GM23338 (cell line): Measurements from ENCODE around the gene LGALS13. TPM values are rescaled to one million over a fixed set of nuclear protein-coding genes. Genes with fewer than 3 reads are reported as not detected.

Source experiments
- ATAC-seq: fragments of 200-7000 bp; cut with Tn5 transposase; 3 replicates; pipeline ENCODE4 v1.9.1; 2020
- DNase-seq: peaks from one replicate; pipeline ENCODE4 v3.0.0-alpha.2; 2015; ENCODE audit warnings: low spot score
- H2AFZ ChIP-seq: fragments of 200-600 bp; sonication (generic); 2 replicates; pipeline ENCODE4 v1.8.0; 2016; ENCODE audit warnings: antibody characterized with exemption, mild to moderate bottlenecking, moderate library complexity
- H3F3A ChIP-seq: fragments of 200-600 bp; sonication (generic); replicated peaks from 2 replicates; pipeline ENCODE4 v1.8.0; 2017; ENCODE audit warnings: antibody characterized with exemption, mixed run types, low read depth
- H3K27ac ChIP-seq: fragments of 200-600 bp; sonication (generic); 2 replicates; pipeline ENCODE4 v1.6.1; 2016; ENCODE audit warnings: low read depth
- H3K27me3 ChIP-seq: fragments of 200-600 bp; sonication (generic); 2 replicates; pipeline ENCODE4 v1.8.0; 2016; ENCODE audit warnings: mild to moderate bottlenecking, mixed run types, moderate library complexity; ENCODE audit not compliant: insufficient read depth
- H3K36me3 ChIP-seq: fragments of 200-600 bp; sonication (generic); 2 replicates; pipeline ENCODE4 v1.8.0; 2016; ENCODE audit warnings: mild to moderate bottlenecking; ENCODE audit not compliant: insufficient read depth
- H3K4me1 ChIP-seq: fragments of 200-600 bp; sonication (generic); 2 replicates; pipeline ENCODE4 v1.8.0; 2016; ENCODE audit warnings: mild to moderate bottlenecking, moderate library complexity; ENCODE audit not compliant: insufficient read depth
- H3K4me2 ChIP-seq: fragments of 200-600 bp; sonication (generic); 2 replicates; pipeline ENCODE4 v1.7.1; 2017; ENCODE audit warnings: mixed run types
- H3K4me3 ChIP-seq: fragments of 200-600 bp; sonication (generic); 2 replicates; pipeline ENCODE4 v1.6.1; 2016; ENCODE audit warnings: mixed run types
- H3K79me2 ChIP-seq: fragments of 200-600 bp; sonication (generic); replicated peaks from 2 replicates; pipeline ENCODE4 v1.8.0; 2017; ENCODE audit warnings: mild to moderate bottlenecking; ENCODE audit not compliant: insufficient read depth
- H3K9me2 ChIP-seq: fragments of 200-600 bp; sonication (generic); 2 replicates; pipeline ENCODE4 v1.8.0; 2017; ENCODE audit not compliant: insufficient read depth
- H4K20me1 ChIP-seq: fragments of 200-600 bp; sonication (generic); replicated peaks from 2 replicates; pipeline ENCODE4 v1.8.0; 2017; ENCODE audit warnings: mild to moderate bottlenecking; ENCODE audit not compliant: insufficient read depth
- H3K27ac Mint-ChIP-seq: 2 replicates; pipeline ENCODE4 v1.8.0; 2020; ENCODE audit warnings: inconsistent platforms, mild to moderate bottlenecking, moderate library complexity, mixed read lengths
- H3K27me3 Mint-ChIP-seq: 3 replicates; pipeline ENCODE4 v1.8.0; 2022; ENCODE audit warnings: low read depth, mild to moderate bottlenecking, moderate library complexity, mixed read lengths, inconsistent platforms; ENCODE audit not compliant: insufficient read depth, poor library complexity
- H3K36me3 Mint-ChIP-seq: 3 replicates; pipeline ENCODE4 v1.8.0; 2021; ENCODE audit warnings: low read depth, mild to moderate bottlenecking, inconsistent platforms, moderate library complexity, mixed read lengths
- H3K4me1 Mint-ChIP-seq: 3 replicates; pipeline ENCODE4 v1.8.0; 2020; ENCODE audit warnings: mild to moderate bottlenecking, inconsistent platforms, mixed read lengths
- H3K4me3 Mint-ChIP-seq: 3 replicates; pipeline ENCODE4 v1.8.0; 2021; ENCODE audit warnings: moderate library complexity, mild to moderate bottlenecking, inconsistent platforms, mixed read lengths
- H3K9me3 Mint-ChIP-seq: 3 replicates; pipeline ENCODE4 v1.8.0; 2020; ENCODE audit warnings: moderate library complexity, mild to moderate bottlenecking, inconsistent platforms, mixed read lengths
- CREB1 ChIP-seq: fragments of 250-450 bp; sonication (Bioruptor Pico); IDR thresholded peaks from 2 replicates; pipeline ENCODE4 v1.5.0; 2020; ENCODE audit warnings: low read depth, mild to moderate bottlenecking, moderate library complexity
- ETS1 ChIP-seq: IDR thresholded peaks from 2 replicates; pipeline ENCODE4 v1.6.1; 2016; ENCODE audit warnings: antibody characterized with exemption
- STAT1 ChIP-seq: IDR thresholded peaks from one replicate; pipeline ENCODE4 v1.6.1; 2016; ENCODE audit warnings: antibody characterized with exemption; ENCODE audit not compliant: unreplicated experiment
- ZNF114 ChIP-seq: fragments of 250-450 bp; sonication (Bioruptor Pico); IDR thresholded peaks from 2 replicates; pipeline ENCODE4 v1.5.0; 2020; ENCODE audit warnings: mild to moderate bottlenecking, moderate library complexity
- ZNF331 ChIP-seq: fragments of 250-450 bp; sonication (Bioruptor Pico); IDR thresholded peaks from 2 replicates; pipeline ENCODE4 v1.5.0; 2020; ENCODE audit warnings: low read depth, mild to moderate bottlenecking, moderate library complexity
- ZNF462 ChIP-seq: fragments of 250-450 bp; sonication (Bioruptor Pico); IDR thresholded peaks from 2 replicates; pipeline ENCODE4 v1.5.0; 2020; ENCODE audit warnings: mild to moderate bottlenecking, moderate library complexity
- polyA plus RNA-seq: library from polyadenylated mRNA; unstranded; fragments of >200 nt; fragmentation: Nextera tagmentation; extraction: Ambion mirVana; gene quantifications from 2 replicates; pipeline ENCODE4 v1.2.1, GENCODE V29; 2016
- total RNA-seq: library from RNA; depleted of rRNA; stranded (reverse); fragments of >200 nt; shearing (Covaris generic); gene quantifications from 2 replicates; pipeline ENCODE4 v1.2.3, GENCODE V29; 2014
- TF ChIP-seq, protein P1 (sequence below): IDR thresholded peaks from one replicate; pipeline ENCODE4 v1.6.1; 2018; ENCODE audit warnings: antibody characterized with exemption; ENCODE audit not compliant: unreplicated experiment

Gene LGALS13
- total and polyA plus RNA-seq, 2 experiments from 2014 or later: not detected

DNA sequence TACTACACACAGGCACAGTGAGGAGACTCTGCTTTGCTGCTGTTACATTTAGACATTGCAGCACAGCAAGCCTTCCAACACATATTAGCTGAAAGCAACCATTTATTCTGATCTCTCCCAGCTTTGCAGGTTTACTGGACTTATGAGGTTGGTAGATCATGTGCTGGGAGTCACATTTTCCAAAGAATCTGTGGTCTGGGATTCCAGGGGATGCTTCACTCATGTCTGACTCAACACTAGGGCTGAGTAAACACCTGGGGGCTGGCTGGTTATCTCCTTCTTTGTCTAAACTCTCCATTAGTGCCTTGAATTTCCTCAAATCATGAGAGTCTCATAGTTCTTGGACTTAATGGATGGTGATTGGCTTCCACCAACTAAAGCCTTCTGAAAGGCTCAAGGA is 5.4 kb upstream of the LGALS13 start (continued):
- no peak for TF ChIP-seq CREB1 (CRISPR knock-in tag)
- TF ChIP-seq ZNF114 (CRISPR knock-in tag): no peak
- no peak for TF ChIP-seq ZNF462 (CRISPR knock-in tag)
- no peak for TF ChIP-seq ZNF331 (CRISPR knock-in tag)
- TF ChIP-seq STAT1: no peak

- ATAC-seq (no peak), DNase-seq (peak; percentile 69)
- H4K20me1 ChIP-seq: no peaks in the 10 kb centered on the region; the same call in 1 of the 2 replicates
- H3K4me2 ChIP-seq: no peak overlapping the region
- peaks cover 7% of the 10 kb centered on the region for H3K27me3 ChIP-seq
- no peaks in the 10 kb centered on the region for H3F3A ChIP-seq
- Mint-ChIP-seq H3K36me3 (no peaks in the 10 kb centered on the region), H3K9me3 (no peaks in the 10 kb centered on the region), H3K4me3 (no peak overlapping the region), H3K4me1 (no peaks in the 10 kb centered on the region), H3K27me3 (peaks cover 4% of the 10 kb centered on the region), H3K27ac (no peak overlapping the region)
- H2AFZ ChIP-seq: no peak overlapping the region
- H3K36me3 ChIP-seq: no peaks in the 10 kb centered on the region
- peaks cover 5% of the 10 kb centered on the region for H3K9me2 ChIP-seq
- H3K27ac ChIP-seq: no peak overlapping the region
- H3K79me2 ChIP-seq: no peaks in the 10 kb centered on the region
- H3K4me1 ChIP-seq: no peaks in the 10 kb centered on the region
- no peak overlapping the region for H3K4me3 ChIP-seq
- no peak for TF ChIP-seq CREB1 (CRISPR knock-in tag)
- TF ChIP-seq, protein P1, sequence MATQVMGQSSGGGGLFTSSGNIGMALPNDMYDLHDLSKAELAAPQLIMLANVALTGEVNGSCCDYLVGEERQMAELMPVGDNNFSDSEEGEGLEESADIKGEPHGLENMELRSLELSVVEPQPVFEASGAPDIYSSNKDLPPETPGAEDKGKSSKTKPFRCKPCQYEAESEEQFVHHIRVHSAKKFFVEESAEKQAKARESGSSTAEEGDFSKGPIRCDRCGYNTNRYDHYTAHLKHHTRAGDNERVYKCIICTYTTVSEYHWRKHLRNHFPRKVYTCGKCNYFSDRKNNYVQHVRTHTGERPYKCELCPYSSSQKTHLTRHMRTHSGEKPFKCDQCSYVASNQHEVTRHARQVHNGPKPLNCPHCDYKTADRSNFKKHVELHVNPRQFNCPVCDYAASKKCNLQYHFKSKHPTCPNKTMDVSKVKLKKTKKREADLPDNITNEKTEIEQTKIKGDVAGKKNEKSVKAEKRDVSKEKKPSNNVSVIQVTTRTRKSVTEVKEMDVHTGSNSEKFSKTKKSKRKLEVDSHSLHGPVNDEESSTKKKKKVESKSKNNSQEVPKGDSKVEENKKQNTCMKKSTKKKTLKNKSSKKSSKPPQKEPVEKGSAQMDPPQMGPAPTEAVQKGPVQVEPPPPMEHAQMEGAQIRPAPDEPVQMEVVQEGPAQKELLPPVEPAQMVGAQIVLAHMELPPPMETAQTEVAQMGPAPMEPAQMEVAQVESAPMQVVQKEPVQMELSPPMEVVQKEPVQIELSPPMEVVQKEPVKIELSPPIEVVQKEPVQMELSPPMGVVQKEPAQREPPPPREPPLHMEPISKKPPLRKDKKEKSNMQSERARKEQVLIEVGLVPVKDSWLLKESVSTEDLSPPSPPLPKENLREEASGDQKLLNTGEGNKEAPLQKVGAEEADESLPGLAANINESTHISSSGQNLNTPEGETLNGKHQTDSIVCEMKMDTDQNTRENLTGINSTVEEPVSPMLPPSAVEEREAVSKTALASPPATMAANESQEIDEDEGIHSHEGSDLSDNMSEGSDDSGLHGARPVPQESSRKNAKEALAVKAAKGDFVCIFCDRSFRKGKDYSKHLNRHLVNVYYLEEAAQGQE: peak; percentile 88
- TF ChIP-seq ETS1: no peak
These were observed 3.2 kb upstream of the LGALS13 start for GRCh38 chr19:39599116-39599515.
